Endothelial cell of umbilical vein (primary cell): Measurements from ENCODE around the gene HP1BP3. TPM values are rescaled to one million over a fixed set of nuclear protein-coding genes. Genes with fewer than 3 reads are reported as not detected.

ENCODE experiments used
- BruUV-seq: library from RNA; stranded (reverse); fragments of 400-500 nt; replicated peaks from 2 replicates; lab custom pipeline; 2021; lab: Mats Ljungman, UMichigan
- CTCF ChIA-PET: fragments of 300-600, 350-600 bp; sonication (Branson Sonifier 250); formaldehyde crosslinking; loops from one replicate; lab custom pipeline; 2021; ENCODE audit warnings: antibody characterized with exemption, inconsistent platforms; lab: Charles Lee
- POLR2A ChIA-PET: fragments of 300-600, 350-600 bp; sonication (Branson Sonifier 250); formaldehyde crosslinking; loops from one replicate; lab custom pipeline; 2021; ENCODE audit warnings: antibody characterized with exemption, inconsistent platforms; lab: Charles Lee
- DNase-seq: peaks from one replicate; pipeline ENCODE4 v3.0.0-alpha.2; 2011; ENCODE audit warnings: low read depth, low spot score
- FAIRE-seq: peaks from 2 replicates; lab custom pipeline; 2011; peaks lifted over from hg19 to GRCh38; lab: Jason Lieb, UNC
- H2AFZ ChIP-seq: 2 replicates; pipeline ENCODE4 v1.6.0; 2012; ENCODE audit warnings: low read depth, low read length, control low read depth, inconsistent platforms
- H3K27ac ChIP-seq: 2 replicates; pipeline ENCODE4 v1.5.1; 2011; ENCODE audit warnings: low read depth, mild to moderate bottlenecking, control low read depth, low read length, moderate library complexity; ENCODE audit not compliant: insufficient read depth
- H3K27me3 ChIP-seq, 2 experiments: 2 replicates each; pipeline versions ENCODE4 v1.6.0 to v1.6.1; 2011; ENCODE audit warnings: low read length in 2 of 2, mixed read lengths in 1 of 2; ENCODE audit not compliant: control insufficient read depth in 2 of 2, insufficient read depth in 2 of 2
- H3K36me3 ChIP-seq, 2 experiments: 2 replicates in 1 of 2; 3 replicates in 1 of 2; pipeline ENCODE4 v1.5.1; 2011; ENCODE audit warnings: low read length in 2 of 2, mild to moderate bottlenecking in 1 of 2, moderate library complexity in 1 of 2; ENCODE audit not compliant: control insufficient read depth in 2 of 2, insufficient read depth in 2 of 2; ENCODE audit errors: extremely low read depth in 1 of 2
- H3K4me1 ChIP-seq: 3 replicates; pipeline ENCODE4 v1.5.1; 2011; ENCODE audit warnings: mild to moderate bottlenecking, low read length; ENCODE audit not compliant: control insufficient read depth, insufficient read depth; ENCODE audit errors: extremely low read depth
- H3K4me2 ChIP-seq: 2 replicates; pipeline ENCODE4 v1.6.1; 2011; ENCODE audit warnings: low read length, control low read depth, mixed read lengths; ENCODE audit not compliant: insufficient read depth
- H3K4me3 ChIP-seq, 3 experiments: fragments of 200-600 bp in 1 of 3; sonication (generic), shearing (Covaris generic) in 1 of 3; replicated peaks in 1 of 3; 2 replicates each; pipeline ENCODE4 v1.5.1; 2011 to 2016; ENCODE audit warnings: control low read depth in 3 of 3, low read length in 3 of 3, mild to moderate bottlenecking in 2 of 3, inconsistent platforms in 1 of 3, low read depth in 1 of 3, moderate library complexity in 1 of 3; ENCODE audit not compliant: insufficient read depth in 1 of 3
- H3K79me2 ChIP-seq: 2 replicates; pipeline ENCODE4 v1.6.0; 2012; ENCODE audit warnings: low read length, inconsistent platforms; ENCODE audit not compliant: control insufficient read depth, insufficient read depth
- H3K9ac ChIP-seq: replicated peaks from 2 replicates; pipeline ENCODE3; 2011; ENCODE audit warnings: low read length, control low read depth; ENCODE audit not compliant: insufficient read depth; ENCODE audit errors: extremely low read depth
- H3K9me1 ChIP-seq: replicated peaks from 3 replicates; pipeline ENCODE4 v1.6.0; 2011; ENCODE audit warnings: mild to moderate bottlenecking, low read length; ENCODE audit not compliant: control insufficient read depth, insufficient read depth; ENCODE audit errors: extremely low read depth
- H3K9me3 ChIP-seq: replicated peaks from 2 replicates; pipeline ENCODE4 v1.5.1; 2012; ENCODE audit warnings: low read length, inconsistent platforms; ENCODE audit not compliant: control insufficient read depth, insufficient read depth
- H4K20me1 ChIP-seq: replicated peaks from 2 replicates; pipeline ENCODE3; 2011; ENCODE audit warnings: mild to moderate bottlenecking, low read length; ENCODE audit not compliant: control insufficient read depth, insufficient read depth; ENCODE audit errors: extremely low read depth
- EZH2 ChIP-seq: IDR thresholded peaks from 2 replicates; pipeline ENCODE4 v1.6.1; 2012; ENCODE audit warnings: borderline replicate concordance, low read depth, mild to moderate bottlenecking, moderate library complexity, low read length, inconsistent platforms; ENCODE audit not compliant: severe bottlenecking
- FOS ChIP-seq: IDR thresholded peaks from 2 replicates; pipeline ENCODE4 v1.6.1; 2011; ENCODE audit warnings: mild to moderate bottlenecking, low read length, moderate library complexity, borderline replicate concordance; ENCODE audit not compliant: insufficient read depth
- GATA2 ChIP-seq: IDR thresholded peaks from 2 replicates; pipeline ENCODE4 v1.7.0; 2011; ENCODE audit warnings: low read depth, mild to moderate bottlenecking, moderate library complexity, mixed read lengths, low read length; ENCODE audit not compliant: insufficient read length, insufficient read depth
- JUN ChIP-seq: IDR thresholded peaks from 2 replicates; pipeline ENCODE4 v1.6.1; 2011; ENCODE audit warnings: borderline replicate concordance, low read depth; ENCODE audit not compliant: insufficient read length, insufficient read depth
- MYC ChIP-seq: IDR thresholded peaks from one replicate; pipeline ENCODE4 v1.6.1; 2011; ENCODE audit warnings: mild to moderate bottlenecking, low read depth, low read length
- POLR2A ChIP-seq: IDR thresholded peaks from 2 replicates; pipeline ENCODE4 v1.6.1; 2012; ENCODE audit warnings: low read depth, mild to moderate bottlenecking, control low read depth, low read length
- POLR2AphosphoS5 ChIP-seq: IDR thresholded peaks from 2 replicates; pipeline ENCODE4 v1.6.1; 2012; ENCODE audit warnings: low read depth, mild to moderate bottlenecking, control low read depth, low read length, moderate library complexity; ENCODE audit not compliant: insufficient read depth
- dilution Hi-C: fragments of 300-500 bp; cut with MboI; formaldehyde crosslinking; loops from one replicate; pipeline ENCODE4 v1.15.0; 2019; ENCODE audit warnings: low sequenced_read_pairs; ENCODE audit not compliant: extremely low pct_ligation_motif_present
- intact Hi-C: fragments of 100-400 bp; cut with micrococcal nuclease; formaldehyde crosslinking; loops from one replicate; pipeline ENCODE4 v1.10.0; 2022
- polyA plus RNA-seq, 4 experiments: library from polyadenylated mRNA; depleted of rRNA in 3 of 4; stranded (reverse) in 3 of 4; unstranded in 1 of 4; fragments of >200 nt; gene quantifications; 2 replicates each; pipeline versions ENCODE4 v1.2.1 to v1.2.3, GENCODE V29; 2011 to 2012; ENCODE audit warnings: missing spikeins in 1 of 4
- total RNA-seq: library from RNA; stranded (reverse); gene quantifications from 2 replicates; pipeline ENCODE4 v1.2.3, GENCODE V29; 2021
- TF ChIP-seq, protein P1 (sequence below): IDR thresholded peaks from 2 replicates; pipeline ENCODE4 v1.6.1; 2011; ENCODE audit not compliant: insufficient read depth, insufficient read length
- TF ChIP-seq, protein P2 (sequence below), 2 donors: IDR thresholded peaks; 1 replicate in 1 of 2; 2 replicates in 1 of 2; pipeline ENCODE4 v1.5.1; 2011; ENCODE audit warnings: low read length in 2 of 2, mild to moderate bottlenecking in 2 of 2, moderate library complexity in 2 of 2, control low read depth in 1 of 2, inconsistent platforms in 1 of 2, low read depth in 1 of 2; ENCODE audit not compliant: insufficient read depth in 1 of 2; ENCODE audit errors: extremely low read depth in 1 of 2

Gene HP1BP3
- total and polyA plus RNA-seq, 2 donors (not counting 3 experiments of a cell fraction or from before 2014, with no cell fraction given) = 87.2 to 231 TPM

DNA sequence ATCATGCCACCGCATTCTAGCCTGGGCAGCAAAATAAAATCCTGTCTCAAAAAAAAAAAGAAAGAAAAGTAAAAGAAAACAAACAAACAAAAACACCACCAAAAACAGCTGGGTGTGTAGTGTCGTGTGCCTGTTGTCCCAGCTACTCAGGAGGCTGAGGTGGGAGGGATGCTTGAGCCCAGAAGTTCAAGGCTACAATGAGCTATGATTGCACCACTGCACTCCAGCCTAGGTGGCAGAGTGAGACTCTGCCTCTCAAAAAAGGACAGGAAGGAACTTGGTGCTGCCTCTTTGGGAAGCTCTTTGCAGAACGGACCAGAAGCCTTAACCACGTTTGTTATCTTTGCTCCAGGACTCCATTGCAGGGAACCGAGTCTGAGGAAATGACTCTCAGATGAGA is 80.3 kb downstream of the HP1BP3 start:
- no peaks in the 10 kb centered on the region for H4K20me1 ChIP-seq
- H3K9me1 ChIP-seq = no peaks in the 10 kb centered on the region
- H3K4me2 ChIP-seq = no peak overlapping the region
- H3K9ac ChIP-seq = no peak overlapping the region
- POLR2A ChIA-PET = no interaction called here
- no peaks in the 10 kb centered on the region for H3K9me3 ChIP-seq
- H3K36me3 ChIP-seq = no peaks in the 10 kb centered on the region
- CTCF ChIA-PET = interaction anchor here (0.6 to 3.3 kb wide), 5 partner anchors 9 to 488 kb away, joined by 3 to 18 read pairs (median 4); no protein-coding TSS in a partner anchor
- dilution Hi-C loops (no loop called here), intact Hi-C loops (no loop called here)
- H3K27me3 ChIP-seq = no peaks in the 10 kb centered on the region
- H3K79me2 ChIP-seq = no peaks in the 10 kb centered on the region
- FAIRE-seq (no peak), DNase-seq (no peak)
- TF ChIP-seq MYC = no peak
- TF ChIP-seq, protein P1, sequence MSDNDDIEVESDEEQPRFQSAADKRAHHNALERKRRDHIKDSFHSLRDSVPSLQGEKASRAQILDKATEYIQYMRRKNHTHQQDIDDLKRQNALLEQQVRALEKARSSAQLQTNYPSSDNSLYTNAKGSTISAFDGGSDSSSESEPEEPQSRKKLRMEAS = no peak
- no peak for TF ChIP-seq EZH2
- TF ChIP-seq JUN = no peak
- no peak for TF ChIP-seq FOS
- TF ChIP-seq GATA2 = no peak
- TF ChIP-seq, protein P2, sequence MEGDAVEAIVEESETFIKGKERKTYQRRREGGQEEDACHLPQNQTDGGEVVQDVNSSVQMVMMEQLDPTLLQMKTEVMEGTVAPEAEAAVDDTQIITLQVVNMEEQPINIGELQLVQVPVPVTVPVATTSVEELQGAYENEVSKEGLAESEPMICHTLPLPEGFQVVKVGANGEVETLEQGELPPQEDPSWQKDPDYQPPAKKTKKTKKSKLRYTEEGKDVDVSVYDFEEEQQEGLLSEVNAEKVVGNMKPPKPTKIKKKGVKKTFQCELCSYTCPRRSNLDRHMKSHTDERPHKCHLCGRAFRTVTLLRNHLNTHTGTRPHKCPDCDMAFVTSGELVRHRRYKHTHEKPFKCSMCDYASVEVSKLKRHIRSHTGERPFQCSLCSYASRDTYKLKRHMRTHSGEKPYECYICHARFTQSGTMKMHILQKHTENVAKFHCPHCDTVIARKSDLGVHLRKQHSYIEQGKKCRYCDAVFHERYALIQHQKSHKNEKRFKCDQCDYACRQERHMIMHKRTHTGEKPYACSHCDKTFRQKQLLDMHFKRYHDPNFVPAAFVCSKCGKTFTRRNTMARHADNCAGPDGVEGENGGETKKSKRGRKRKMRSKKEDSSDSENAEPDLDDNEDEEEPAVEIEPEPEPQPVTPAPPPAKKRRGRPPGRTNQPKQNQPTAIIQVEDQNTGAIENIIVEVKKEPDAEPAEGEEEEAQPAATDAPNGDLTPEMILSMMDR (IDR thresholded peaks at IDR 0.05; ENCODE audit: extremely low read depth in 1 of 2, insufficient read depth in 1 of 2, low read depth in 1 of 2, low read length in 2 of 2) = no peak
- no peak for TF ChIP-seq POLR2A
- TF ChIP-seq POLR2AphosphoS5 = no peak
- no peaks in the 10 kb centered on the region for H3K4me1 ChIP-seq
- H3K4me3 ChIP-seq = no peak overlapping the region
- H3K27ac ChIP-seq = no peak overlapping the region
- BruUV-seq = no TSS peak
- H2AFZ ChIP-seq = no peak overlapping the region
